HepG2 (cell line): Measurements from ENCODE around the gene NOXA1. TPM values are rescaled to one million over a fixed set of nuclear protein-coding genes. Genes with fewer than 3 reads are reported as not detected.

ENCODE experiments used
- ATAC-seq: fragments of 200-7000 bp; cut with Tn5 transposase; 3 replicates; pipeline ENCODE4 v1.9.1; 2020; ENCODE audit warnings: mild to moderate bottlenecking, moderate library complexity
- Bru-seq: library from RNA; stranded (reverse); fragments of 400-500 nt; gene quantifications from one replicate; lab custom pipeline; 2021; lab: Mats Ljungman, UMichigan
- BruChase-seq, 2 experiments: library from RNA; stranded (reverse); fragments of 400-500 nt; gene quantifications; one replicate each; lab custom pipeline; 2021; lab: Mats Ljungman, UMichigan
- BruUV-seq: library from RNA; stranded (reverse); fragments of 400-500 nt; replicated peaks from 2 replicates; lab custom pipeline; 2021; lab: Mats Ljungman, UMichigan
- CTCF ChIA-PET: fragments of 300-600 bp; formaldehyde crosslinking; extraction: SDS; loops from one replicate; lab custom pipeline; 2021; ENCODE audit warnings: low total read pairs, inconsistent platforms, low intra/inter-chr PET ratio; lab: Yijun Ruan, JAX
- POLR2A ChIA-PET: fragments of 350-600 bp; sonication (Branson Sonifier 250); formaldehyde crosslinking; loops from one replicate; lab custom pipeline; 2020; ENCODE audit warnings: antibody characterized with exemption, inconsistent platforms; lab: Yijun Ruan, JAX
- DNase-seq: peaks from one replicate; pipeline ENCODE4 v3.0.0-alpha.2; 2015; ENCODE audit warnings: low spot score
- FAIRE-seq: peaks from 3 replicates; lab custom pipeline; 2011; peaks lifted over from hg19 to GRCh38; lab: Jason Lieb, UNC
- H2AFZ ChIP-seq: one replicate; pipeline ENCODE4 v1.6.1; 2011; ENCODE audit warnings: low read length, inconsistent platforms
- H3K27ac ChIP-seq: fragments of 300-600 bp; 3 replicates; pipeline ENCODE4 v1.8.0; 2011; ENCODE audit warnings: mixed run types, mild to moderate bottlenecking, mixed read lengths, low read length, inconsistent platforms; ENCODE audit not compliant: insufficient read depth; ENCODE audit errors: extremely low read length
- H3K27me3 ChIP-seq, 2 experiments: fragments of 200-600 bp in 1 of 2; 2 replicates in 1 of 2; 3 replicates in 1 of 2; pipeline versions ENCODE4 v1.6.0 to v1.8.0; 2011; ENCODE audit warnings: low read length in 2 of 2, mild to moderate bottlenecking in 2 of 2, moderate library complexity in 2 of 2, inconsistent platforms in 1 of 2; ENCODE audit not compliant: insufficient read depth in 2 of 2, control insufficient read depth in 1 of 2
- H3K36me3 ChIP-seq, 2 experiments: fragments of 200-600 bp in 1 of 2; replicated peaks in 1 of 2; 2 replicates in 1 of 2; 3 replicates in 1 of 2; pipeline versions ENCODE4 v1.5.1 to v1.8.0; 2011; ENCODE audit warnings: low read length in 2 of 2, inconsistent platforms in 1 of 2; ENCODE audit not compliant: insufficient read depth in 2 of 2, control insufficient read depth in 1 of 2
- H3K4me1 ChIP-seq: 2 replicates; pipeline ENCODE4 v1.5.1; 2012; ENCODE audit warnings: low read length, inconsistent platforms; ENCODE audit not compliant: insufficient read depth
- H3K4me2 ChIP-seq: 2 replicates; pipeline ENCODE4 v1.6.0; 2011; ENCODE audit warnings: low read depth, low read length, inconsistent platforms
- H3K4me3 ChIP-seq, 3 experiments: fragments of 200-600 bp in 1 of 3; sonication (generic), shearing (Covaris generic) in 1 of 3; replicated peaks in 1 of 3; 2 replicates each; pipeline ENCODE4 v1.5.1; 2011 to 2016; ENCODE audit warnings: low read length in 3 of 3, inconsistent platforms in 2 of 3, low read depth in 2 of 3, mild to moderate bottlenecking in 2 of 3, control low read depth in 1 of 3, mixed read lengths in 1 of 3; ENCODE audit not compliant: insufficient read depth in 1 of 3
- H3K79me2 ChIP-seq: one replicate; pipeline ENCODE4 v1.6.1; 2011; ENCODE audit warnings: low read length, inconsistent platforms; ENCODE audit not compliant: insufficient read depth
- H3K9ac ChIP-seq: 2 replicates; pipeline ENCODE4 v1.6.0; 2011; ENCODE audit warnings: mild to moderate bottlenecking, low read depth, low read length, inconsistent platforms; ENCODE audit not compliant: insufficient read depth
- H3K9me3 ChIP-seq: 2 replicates; pipeline ENCODE4 v1.5.1; 2012; ENCODE audit warnings: mild to moderate bottlenecking, low read length
- H4K20me1 ChIP-seq: 2 replicates; pipeline ENCODE4 v1.6.0; 2011; ENCODE audit warnings: inconsistent platforms, mild to moderate bottlenecking, low read length, moderate library complexity; ENCODE audit not compliant: insufficient read depth
- ELF1 ChIP-seq: sonication (generic); formaldehyde crosslinking; IDR thresholded peaks from 2 replicates; pipeline ENCODE4 v1.4.0; 2020; ENCODE audit warnings: missing genetic modification reagents
- PAWR ChIP-seq: sonication (generic); formaldehyde crosslinking; IDR thresholded peaks from 2 replicates; pipeline ENCODE4 v1.4.0; 2020; ENCODE audit warnings: missing genetic modification reagents, mild to moderate bottlenecking, borderline replicate concordance
- SP1 ChIP-seq, 2 experiments: fragments of 450-650 bp in 1 of 2; sonication (generic) in 1 of 2; formaldehyde crosslinking in 1 of 2; IDR thresholded peaks; 2 replicates each; pipeline versions ENCODE4 v1.4.0 to v1.6.1; 2016 to 2020; ENCODE audit warnings: missing genetic modification reagents in 1 of 2
- TEF ChIP-seq: sonication (generic); formaldehyde crosslinking; IDR thresholded peaks from 2 replicates; pipeline ENCODE4 v1.5.0; 2020; ENCODE audit warnings: missing genetic modification reagents
- ZBTB21 ChIP-seq: sonication (generic); formaldehyde crosslinking; IDR thresholded peaks from 2 replicates; pipeline ENCODE4 v1.4.0; 2020; ENCODE audit warnings: missing genetic modification reagents
- ZBTB4 ChIP-seq: sonication (generic); formaldehyde crosslinking; IDR thresholded peaks from 2 replicates; pipeline ENCODE4 v1.4.0; 2020; ENCODE audit warnings: missing genetic modification reagents, mild to moderate bottlenecking, borderline replicate concordance
- ZBTB7A ChIP-seq: sonication (generic); formaldehyde crosslinking; IDR thresholded peaks from 2 replicates; pipeline ENCODE4 v1.8.0; 2022; ENCODE audit warnings: mild to moderate bottlenecking, missing genetic modification reagents
- ZFP36L1 ChIP-seq: sonication (generic); formaldehyde crosslinking; IDR thresholded peaks from 2 replicates; pipeline ENCODE4 v1.8.0; 2022; ENCODE audit warnings: mild to moderate bottlenecking, missing genetic modification reagents, moderate library complexity
- ZNF230 ChIP-seq: sonication (generic); formaldehyde crosslinking; IDR thresholded peaks from 2 replicates; pipeline ENCODE4 v1.4.0; 2020; ENCODE audit warnings: mild to moderate bottlenecking, missing genetic modification reagents
- ZNF678 ChIP-seq: sonication (generic); formaldehyde crosslinking; IDR thresholded peaks from 2 replicates; pipeline ENCODE4 v1.4.0; 2020; ENCODE audit warnings: mild to moderate bottlenecking, missing genetic modification reagents
- ZNF879 ChIP-seq: sonication (generic); formaldehyde crosslinking; IDR thresholded peaks from 2 replicates; pipeline ENCODE4 v1.8.1; 2023; ENCODE audit warnings: missing genetic modification reagents
- WGBS: methylation state at CpG from one replicate; pipeline ENCODE4 v1.1.6; 2017; ENCODE audit warnings: low lambda C conversion rate; 5-methylcytosine and 5-hydroxymethylcytosine counted together
- in situ Hi-C: cut with HindIII; loops from 2 replicates; pipeline ENCODE4 v1.10.0; 2017; ENCODE audit warnings: low pct_unique_long_range_greater_than_20kb; ENCODE audit not compliant: extremely low pct_ligation_motif_present
- intact Hi-C: fragments of 100-400 bp; cut with micrococcal nuclease; formaldehyde crosslinking; loops from one replicate; pipeline ENCODE4 v1.10.0; 2022; ENCODE audit not compliant: unreplicated experiment
- long read RNA-seq, 2 experiments: library from RNA in 1 of 2; library from polyadenylated mRNA in 1 of 2; stranded (forward) in 1 of 2; unstranded in 1 of 2; transcript quantifications; one replicate each; pipeline ENCODE4 v2.0.0, GENCODE V29; 2019 to 2022
- polyA minus RNA-seq, 3 experiments: library from RNA; depleted of rRNA, polyadenylated mRNA; stranded (reverse); fragments of >200 nt; gene quantifications; 2 replicates each; pipeline ENCODE4 v1.2.3, GENCODE V29; 2011; ENCODE audit warnings: low replicate concordance in 1 of 3
- polyA plus RNA-seq, 8 experiments: library from polyadenylated mRNA; depleted of rRNA in 3 of 8; stranded (reverse) in 7 of 8; unstranded in 1 of 8; fragments of >200 nt; fragmentation: Illumina TruSeq in 4 of 8; extraction: Trizol in 4 of 8; gene quantifications; 2 replicates each; pipeline versions ENCODE4 v1.2.1 to v1.2.3, GENCODE V29; 2011 to 2016; ENCODE audit warnings: low read depth in 4 of 8, missing spikeins in 1 of 8, mixed read lengths in 1 of 8; ENCODE audit not compliant: insufficient read depth in 1 of 8
- total RNA-seq, 5 experiments: library from RNA; depleted of rRNA; stranded (reverse); fragments of >200 nt; fragmentation: Illumina TruSeq; extraction: Trizol; gene quantifications; 2 replicates each; pipeline ENCODE4 v1.2.3, GENCODE V29; 2016; ENCODE audit warnings: low read depth in 1 of 5

The NOXA1 gene
- total RNA-seq (2016; rRNA removed; fragmentation: Illumina TruSeq; extraction: Trizol) (0.63 and 1.2 TPM in 2 replicates), polyA plus RNA-seq (2011; rRNA removed) (0.78 and 2.1 TPM in 2 replicates), polyA minus RNA-seq (2011; rRNA and poly(A)+ RNA removed; ENCODE audit: low replicate concordance) (0.44 and 0.61 TPM in 2 replicates), Bru-seq, nascent RNA (percentile 49 among the genes with signal in this experiment), BruChase-seq, experiment 1, labeled RNA remaining after a 6-hour chase (percentile 35 among the genes with signal in this experiment), BruChase-seq, experiment 2, labeled RNA remaining after a 2-hour chase (percentile 41 among the genes with signal in this experiment)
- total RNA-seq (2016; cell fraction: cytosol; rRNA removed; fragmentation: Illumina TruSeq; extraction: Trizol; ENCODE audit: low read depth): 0.81 and 1.1 TPM in 2 replicates
- 0.82 and 1.9 TPM in 2 replicates for total RNA-seq (2016; cell fraction: insoluble cytoplasmic fraction; rRNA removed; fragmentation: Illumina TruSeq; extraction: Trizol)
- 0.46 and 1.00 TPM in 2 replicates for total RNA-seq (2016; cell fraction: membrane; rRNA removed; fragmentation: Illumina TruSeq; extraction: Trizol)
- total RNA-seq (2016; cell fraction: nucleus; rRNA removed; fragmentation: Illumina TruSeq; extraction: Trizol): 1.6 and 2.0 TPM in 2 replicates
- 0.53 and 1.0 TPM in 2 replicates for polyA plus RNA-seq (2011; cell fraction: cytosol; rRNA removed)
- 17.1 and 17.5 TPM in 2 replicates for polyA plus RNA-seq (2011; cell fraction: nucleus; rRNA removed)
- 0.76 and 1.0 TPM in 2 replicates for polyA plus RNA-seq (2012)
- polyA plus RNA-seq (2016; cell fraction: cytosol; fragmentation: Illumina TruSeq; extraction: Trizol; ENCODE audit: low read depth): 0.60 and 0.67 TPM in 2 replicates
- 0.39 and 0.46 TPM in 2 replicates for polyA plus RNA-seq (2016; cell fraction: insoluble cytoplasmic fraction; fragmentation: Illumina TruSeq; extraction: Trizol; ENCODE audit: low read depth)
- 0.44 and 0.56 TPM in 2 replicates for polyA plus RNA-seq (2016; cell fraction: membrane; fragmentation: Illumina TruSeq; extraction: Trizol; ENCODE audit: low read depth)
- 3.7 and 3.8 TPM in 2 replicates for polyA plus RNA-seq (2016; cell fraction: nucleus; fragmentation: Illumina TruSeq; extraction: Trizol; ENCODE audit: insufficient read depth, low read depth)
- 0.44 TPM in 1 of 2 replicates, not detected in the other for polyA minus RNA-seq (2011; cell fraction: cytosol; rRNA and poly(A)+ RNA removed)
- polyA minus RNA-seq (2011; cell fraction: nucleus; rRNA and poly(A)+ RNA removed): 1.8 and 3.4 TPM in 2 replicates
- long read RNA-seq, experiment 1: 0 reads
- long read RNA-seq, experiment 2, partial matches to known transcripts: 0 of 4 reads
- long read RNA-seq, experiment 2, other reads (novel, unspliced or antisense): 4 of 4 reads

GRCh38 chr9:137422604-137423513, at the start of gene NOXA1, which contains the start of gene EXD3:
Gene NOXA1 (plus strand): TSS chr9:137423393. CDS start chr9:137423530, 137 bp downstream.
Gene EXD3 (minus strand): TSS chr9:137423162. CDS start chr9:137395357, 27,805 bp downstream.
- H3K9me3 ChIP-seq: no peaks in the 10 kb centered on the region
- BruUV-seq: no TSS peak
- peaks cover 21% of the 10 kb centered on the region for H3K4me1 ChIP-seq
- peak within 1 kb of the TSS; percentile 96 for H3K4me2 ChIP-seq
- H3K36me3 ChIP-seq: no peaks in the 10 kb centered on the region
- POLR2A ChIA-PET: interaction anchor here (1.0 to 3.2 kb wide), 12 partner anchors 13 to 168 kb away, joined by 3 to 26 read pairs (median 5); partner anchors contain the start of genes ENTPD8, MRPL41, NELFB and NRARP
- H3K9ac ChIP-seq: peak within 1 kb of the TSS; percentile 88
- no peaks in the 10 kb centered on the region for H4K20me1 ChIP-seq
- peaks cover 18% of the 10 kb centered on the region for H3K79me2 ChIP-seq
- WGBS: 0% methylated on average over 3 of the region's 113 CpGs
- H3K27me3 ChIP-seq: no peaks in the 10 kb centered on the region; a peak in 1 of 5 replicates
- ATAC-seq (peak; percentile 81), DNase-seq (peak; percentile 81), FAIRE-seq (no peak)
- peak within 1 kb of the TSS; percentile 69 to 99 (median 96) for H3K4me3 ChIP-seq
- intact Hi-C loops (loop anchor here (1.0 kb wide), 1 partner anchor 22 kb away; no protein-coding TSS in a partner anchor), in situ Hi-C loops (no loop called here)
- peak within 1 kb of the TSS; percentile 69 for H3K27ac ChIP-seq
- peak within 1 kb of the TSS; percentile 63 for H2AFZ ChIP-seq
- CTCF ChIA-PET: interaction anchor here (1.7 to 2.6 kb wide), 2 partner anchors 19 to 22 kb away, joined by 6 to 23 read pairs; partner anchors contain the start of gene ENTPD8
- no peak for TF ChIP-seq ZBTB4 (CRISPR knock-in tag)
- no peak for TF ChIP-seq PAWR (CRISPR knock-in tag)
- TF ChIP-seq ZBTB7A (CRISPR knock-in tag): 0 out of 2 replicates have a peak, but pooled peaks have one; percentile 26
- no peak for TF ChIP-seq ZNF678
- TF ChIP-seq ZNF879 (CRISPR knock-in tag): no peak
- TF ChIP-seq ZBTB21 (CRISPR knock-in tag): no peak
- TF ChIP-seq ELF1: peak; percentile 69
- TF ChIP-seq ZFP36L1 (CRISPR knock-in tag): no peak
- no peak for TF ChIP-seq SP1 (IDR thresholded peaks at IDR 0.05)
- peak; percentile 81 for TF ChIP-seq SP1 (CRISPR knock-in tag; IDR thresholded peaks at IDR 0.05)
- no peak for TF ChIP-seq TEF
- 0 out of 2 replicates have a peak, but pooled peaks have one; percentile 19 for TF ChIP-seq ZNF230 (CRISPR knock-in tag)
